Measurements from ENCODE around the gene HMOX1. TPM values are rescaled to one million over a fixed set of nuclear protein-coding genes. Genes with fewer than 3 reads are reported as not detected.

Gene HMOX1, protein sequence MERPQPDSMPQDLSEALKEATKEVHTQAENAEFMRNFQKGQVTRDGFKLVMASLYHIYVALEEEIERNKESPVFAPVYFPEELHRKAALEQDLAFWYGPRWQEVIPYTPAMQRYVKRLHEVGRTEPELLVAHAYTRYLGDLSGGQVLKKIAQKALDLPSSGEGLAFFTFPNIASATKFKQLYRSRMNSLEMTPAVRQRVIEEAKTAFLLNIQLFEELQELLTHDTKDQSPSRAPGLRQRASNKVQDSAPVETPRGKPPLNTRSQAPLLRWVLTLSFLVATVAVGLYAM
- 1.5 to 4.5 TPM (median 2.5 TPM) in 3 replicates for polyA plus RNA-seq
- polyA plus RNA-seq (2011; ENCODE audit: low read depth) = 12.7 TPM
- 2.9 and 3.4 TPM in 2 replicates for polyA plus RNA-seq (2011; cell fraction: cytosol; rRNA removed)
- 4.1 and 4.6 TPM in 2 replicates for polyA plus RNA-seq (2011; cell fraction: nucleus; rRNA removed)
- polyA plus RNA-seq (2012; ENCODE audit: low replicate concordance) = 4.4 and 98.2 TPM in 2 replicates
- polyA minus RNA-seq = 1.4 to 6.3 TPM (median 1.9 TPM) in 3 replicates
- 2.3 TPM for polyA minus RNA-seq (2011; cell fraction: cytosol; rRNA and poly(A)+ RNA removed)
- polyA minus RNA-seq (2011; cell fraction: nucleus; rRNA and poly(A)+ RNA removed) = 2.9 and 5.5 TPM in 2 replicates

DNA sequence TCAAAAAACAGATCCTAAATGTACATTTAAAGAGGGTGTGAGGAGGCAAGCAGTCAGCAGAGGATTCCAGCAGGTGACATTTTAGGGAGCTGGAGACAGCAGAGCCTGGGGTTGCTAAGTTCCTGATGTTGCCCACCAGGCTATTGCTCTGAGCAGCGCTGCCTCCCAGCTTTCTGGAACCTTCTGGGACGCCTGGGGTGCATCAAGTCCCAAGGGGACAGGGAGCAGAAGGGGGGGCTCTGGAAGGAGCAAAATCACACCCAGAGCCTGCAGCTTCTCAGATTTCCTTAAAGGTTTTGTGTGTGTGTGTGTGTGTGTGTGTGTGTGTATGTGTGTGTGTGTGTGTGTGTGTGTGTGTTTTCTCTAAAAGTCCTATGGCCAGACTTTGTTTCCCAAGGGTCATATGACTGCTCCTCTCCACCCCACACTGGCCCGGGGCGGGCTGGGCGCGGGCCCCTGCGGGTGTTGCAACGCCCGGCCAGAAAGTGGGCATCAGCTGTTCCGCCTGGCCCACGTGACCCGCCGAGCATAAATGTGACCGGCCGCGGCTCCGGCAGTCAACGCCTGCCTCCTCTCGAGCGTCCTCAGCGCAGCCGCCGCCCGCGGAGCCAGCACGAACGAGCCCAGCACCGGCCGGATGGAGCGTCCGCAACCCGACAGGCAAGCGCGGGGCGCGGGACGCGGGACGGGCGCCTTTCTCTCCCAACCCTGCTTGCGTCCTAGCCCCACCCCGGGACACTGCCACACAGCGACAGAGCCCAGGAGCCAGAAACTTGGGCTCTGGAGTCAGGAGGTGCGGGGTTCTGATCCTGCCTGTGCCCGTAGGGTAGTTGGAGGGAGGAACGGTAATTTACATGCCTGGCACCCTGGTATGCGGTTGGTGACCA is at the start of gene HMOX1:
HMOX1 (plus strand) TSS at position 560 of the 887 bp plus-strand sequence; CDS start at position 638, 78 bp downstream.
- H3K9ac ChIP-seq (ENCODE audit: control insufficient read depth, extremely low read depth, insufficient read depth, low read length) = peak within 1 kb of the TSS; percentile 76
- no peaks in the 10 kb centered on the region for H3K9me1 ChIP-seq (ENCODE audit: control insufficient read depth, extremely low read depth, insufficient read depth, low read length)
- H3K4me2 ChIP-seq (ENCODE audit: control insufficient read depth, extremely low read depth, insufficient read depth, low read depth, low read length) = peak within 1 kb of the TSS; percentile 89
- H3K27me3 ChIP-seq (ENCODE audit: control insufficient read depth, extremely low read depth, insufficient read depth, low read length) = no peaks in the 10 kb centered on the region
- TF ChIP-seq, protein P1, sequence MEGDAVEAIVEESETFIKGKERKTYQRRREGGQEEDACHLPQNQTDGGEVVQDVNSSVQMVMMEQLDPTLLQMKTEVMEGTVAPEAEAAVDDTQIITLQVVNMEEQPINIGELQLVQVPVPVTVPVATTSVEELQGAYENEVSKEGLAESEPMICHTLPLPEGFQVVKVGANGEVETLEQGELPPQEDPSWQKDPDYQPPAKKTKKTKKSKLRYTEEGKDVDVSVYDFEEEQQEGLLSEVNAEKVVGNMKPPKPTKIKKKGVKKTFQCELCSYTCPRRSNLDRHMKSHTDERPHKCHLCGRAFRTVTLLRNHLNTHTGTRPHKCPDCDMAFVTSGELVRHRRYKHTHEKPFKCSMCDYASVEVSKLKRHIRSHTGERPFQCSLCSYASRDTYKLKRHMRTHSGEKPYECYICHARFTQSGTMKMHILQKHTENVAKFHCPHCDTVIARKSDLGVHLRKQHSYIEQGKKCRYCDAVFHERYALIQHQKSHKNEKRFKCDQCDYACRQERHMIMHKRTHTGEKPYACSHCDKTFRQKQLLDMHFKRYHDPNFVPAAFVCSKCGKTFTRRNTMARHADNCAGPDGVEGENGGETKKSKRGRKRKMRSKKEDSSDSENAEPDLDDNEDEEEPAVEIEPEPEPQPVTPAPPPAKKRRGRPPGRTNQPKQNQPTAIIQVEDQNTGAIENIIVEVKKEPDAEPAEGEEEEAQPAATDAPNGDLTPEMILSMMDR (optimal IDR thresholded peaks at IDR 0.05 in 1 of 3, IDR thresholded peaks at IDR 0.05 in 1 of 3, conservative IDR thresholded peaks at IDR 0.05 in 1 of 3; ENCODE audit: extremely low read depth in 1 of 3, insufficient read depth in 2 of 3, low read length in 3 of 3) = peak in 2 of 3 experiments; percentile 11 to 31
- TF ChIP-seq EZH2 (IDR thresholded peaks at IDR 0.05; ENCODE audit: low read length) = no peak
- peaks cover 20% of the 10 kb centered on the region for H3K4me1 ChIP-seq (ENCODE audit: control insufficient read depth, extremely low read depth, insufficient read depth, low read length)
- no peaks in the 10 kb centered on the region for H4K20me1 ChIP-seq (ENCODE audit: control insufficient read depth, extremely low read depth, insufficient read depth, low read length)
- H3K9me3 ChIP-seq (ENCODE audit: control insufficient read depth, low read depth, low read length) = no peaks in the 10 kb centered on the region
- H2AFZ ChIP-seq (ENCODE audit: control insufficient read depth, low read length) = peak within 1 kb of the TSS; percentile 93
- dilution Hi-C loops (cut with MboI; ENCODE audit: extremely low pct_ligation_motif_present, low sequenced_read_pairs) = no loop called here
- peaks cover 0 to 7% of the 10 kb centered on the region in 2 experiments for H3K36me3 ChIP-seq (ENCODE audit: control insufficient read depth in 2 of 2, extremely low read depth in 1 of 2, insufficient read depth in 2 of 2, low read length in 2 of 2)
- DNase-seq (ENCODE audit: low read depth, low spot score) (no peak), FAIRE-seq (no peak)
- H3K4me3 ChIP-seq (ENCODE audit: control insufficient read depth in 2 of 3, extremely low read depth in 1 of 3, insufficient read depth in 2 of 3, low read depth in 1 of 3, low read length in 3 of 3) = peak within 1 kb of the TSS; percentile 63 to 69 (median 66)
- H3K27ac ChIP-seq (ENCODE audit: control insufficient read depth, insufficient read depth, low read length) = peak within 1 kb of the TSS; percentile 30
- no peaks in the 10 kb centered on the region for H3K79me2 ChIP-seq (ENCODE audit: control insufficient read depth, insufficient read depth, low read length)

DNA sequence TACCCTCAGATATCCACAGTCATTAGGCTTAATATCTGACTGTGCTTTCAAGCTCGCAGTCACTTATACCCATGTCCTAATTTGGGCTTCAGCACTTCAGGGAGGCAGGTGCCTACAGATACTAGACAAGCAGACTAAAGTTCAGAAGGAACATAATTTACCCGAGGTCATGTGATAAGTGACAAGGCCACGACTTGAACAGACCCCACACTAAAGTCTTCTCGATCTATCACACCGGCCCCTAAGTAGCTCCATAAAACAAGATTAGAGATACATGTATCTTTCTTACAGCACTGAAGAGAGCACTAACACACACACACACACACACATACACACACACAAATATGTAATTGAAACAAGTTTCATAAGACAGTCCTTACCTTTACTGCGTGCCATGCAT is 48.6 kb upstream of the HMOX1 start:
- dilution Hi-C loops (cut with MboI; ENCODE audit: extremely low pct_ligation_motif_present, low sequenced_read_pairs) = no loop called here
- DNase-seq (ENCODE audit: low read depth, low spot score) (no peak), FAIRE-seq (no peak)
- no peaks in the 10 kb centered on the region for H3K9me3 ChIP-seq (ENCODE audit: control insufficient read depth, low read depth, low read length)
- H2AFZ ChIP-seq (ENCODE audit: control insufficient read depth, low read length) = no peak overlapping the region
- H3K9ac ChIP-seq (ENCODE audit: control insufficient read depth, extremely low read depth, insufficient read depth, low read length) = no peak overlapping the region
- TF ChIP-seq, protein P1 (optimal IDR thresholded peaks at IDR 0.05 in 1 of 3, IDR thresholded peaks at IDR 0.05 in 1 of 3, conservative IDR thresholded peaks at IDR 0.05 in 1 of 3; ENCODE audit: extremely low read depth in 1 of 3, insufficient read depth in 2 of 3, low read length in 3 of 3) = no peak
- TF ChIP-seq EZH2 (IDR thresholded peaks at IDR 0.05; ENCODE audit: low read length) = no peak
- no peaks in the 10 kb centered on the region for H3K79me2 ChIP-seq (ENCODE audit: control insufficient read depth, insufficient read depth, low read length)
- H4K20me1 ChIP-seq (ENCODE audit: control insufficient read depth, extremely low read depth, insufficient read depth, low read length) = no peaks in the 10 kb centered on the region
- peaks cover 7 to 23% of the 10 kb centered on the region in 2 experiments for H3K36me3 ChIP-seq (ENCODE audit: control insufficient read depth in 2 of 2, extremely low read depth in 1 of 2, insufficient read depth in 2 of 2, low read length in 2 of 2)
- no peak overlapping the region for H3K4me2 ChIP-seq (ENCODE audit: control insufficient read depth, extremely low read depth, insufficient read depth, low read depth, low read length)
- peaks cover 9% of the 10 kb centered on the region for H3K4me1 ChIP-seq (ENCODE audit: control insufficient read depth, extremely low read depth, insufficient read depth, low read length)
- H3K27ac ChIP-seq (ENCODE audit: control insufficient read depth, insufficient read depth, low read length) = no peak overlapping the region
- no peak overlapping the region for H3K4me3 ChIP-seq (ENCODE audit: control insufficient read depth in 2 of 3, extremely low read depth in 1 of 3, insufficient read depth in 2 of 3, low read depth in 1 of 3, low read length in 3 of 3)
- no peaks in the 10 kb centered on the region for H3K27me3 ChIP-seq (ENCODE audit: control insufficient read depth, extremely low read depth, insufficient read depth, low read length)
- H3K9me1 ChIP-seq (ENCODE audit: control insufficient read depth, extremely low read depth, insufficient read depth, low read length) = no peaks in the 10 kb centered on the region
